AG09309 (cell line): ENCODE data around the gene HSPA12A.

Source experiments
- DNase-seq: peaks from one replicate; pipeline ENCODE4 v3.0.0-alpha.2; 2010; ENCODE audit warnings: low read depth
- H3K4me3 ChIP-seq: 2 replicates; pipeline ENCODE4 v1.5.1; 2011; ENCODE audit warnings: mild to moderate bottlenecking, low read depth, low read length, moderate library complexity; ENCODE audit not compliant: control insufficient read depth
- CTCF ChIP-seq: IDR thresholded peaks from 2 replicates; pipeline ENCODE4 v1.5.1; 2011; ENCODE audit warnings: mild to moderate bottlenecking, low read depth, low read length, inconsistent platforms; ENCODE audit not compliant: insufficient read depth, control insufficient read depth; ENCODE audit errors: missing control alignments

HSPA12A gene

DNA sequence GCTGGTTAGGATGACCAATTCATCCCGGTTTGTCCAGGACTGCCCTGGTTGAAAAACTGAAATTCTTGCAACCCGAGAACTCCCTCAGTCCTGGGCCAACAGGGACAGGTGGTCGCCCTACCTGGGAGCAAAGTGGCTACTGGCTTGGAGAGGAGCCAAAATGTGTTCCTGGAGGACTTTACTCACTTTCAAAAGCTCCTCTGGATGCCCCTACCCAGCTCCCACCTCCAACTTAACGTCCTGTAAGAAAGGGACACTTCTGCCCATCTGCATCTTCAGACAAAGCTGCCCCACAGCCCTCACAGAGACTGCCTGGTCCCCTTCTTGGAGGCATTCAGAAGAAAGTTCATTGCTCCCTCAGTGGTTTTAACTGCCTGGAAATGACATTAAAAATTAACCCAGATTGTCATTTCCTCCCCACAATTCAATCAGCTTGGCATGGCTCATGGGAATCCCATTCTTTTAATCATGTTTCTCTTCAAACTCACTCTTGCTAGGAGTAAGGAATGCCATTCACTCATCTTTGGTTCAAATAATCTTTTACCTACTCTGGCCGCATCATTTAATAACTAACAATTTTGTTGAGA is 24.0 kb upstream of the HSPA12A start:
- no peak for TF ChIP-seq CTCF
- no peak overlapping the region for H3K4me3 ChIP-seq
- DNase-seq, result no peak

DNA sequence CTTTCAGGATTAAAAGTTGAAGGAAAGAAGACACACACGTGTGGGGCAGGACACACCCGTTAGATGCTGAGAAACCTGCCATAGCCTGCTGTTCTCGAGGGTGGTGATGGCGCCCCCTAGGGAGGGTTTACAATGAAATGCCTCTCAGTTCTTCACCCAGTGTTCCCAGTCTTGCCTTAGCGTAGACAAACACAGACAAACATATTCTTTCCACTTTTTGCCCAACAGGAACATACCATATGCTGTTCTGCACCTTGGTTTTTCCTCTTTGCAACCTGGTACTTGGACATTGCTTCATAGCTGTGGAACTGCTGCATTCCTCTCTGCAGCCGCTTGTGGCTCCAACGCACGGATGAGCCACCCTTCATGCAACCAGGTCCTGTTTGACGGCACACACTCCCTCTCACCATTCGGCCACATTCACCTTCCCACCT is 23.3 kb upstream of the HSPA12A start:
- peak; percentile 39 for TF ChIP-seq CTCF
- DNase-seq, result no peak
- no peak overlapping the region for H3K4me3 ChIP-seq

- no peak for TF ChIP-seq CTCF
- DNase-seq, result no peak
- no peak overlapping the region for H3K4me3 ChIP-seq
These were observed 22.6 kb upstream of the HSPA12A start for GRCh38 chr10:116764979-116765378.

GRCh38 chr10:116763440-116763839 is 21.1 kb upstream of the HSPA12A start:
- TF ChIP-seq CTCF, result no peak
- no peak overlapping the region for H3K4me3 ChIP-seq
- DNase-seq, result no peak

DNA sequence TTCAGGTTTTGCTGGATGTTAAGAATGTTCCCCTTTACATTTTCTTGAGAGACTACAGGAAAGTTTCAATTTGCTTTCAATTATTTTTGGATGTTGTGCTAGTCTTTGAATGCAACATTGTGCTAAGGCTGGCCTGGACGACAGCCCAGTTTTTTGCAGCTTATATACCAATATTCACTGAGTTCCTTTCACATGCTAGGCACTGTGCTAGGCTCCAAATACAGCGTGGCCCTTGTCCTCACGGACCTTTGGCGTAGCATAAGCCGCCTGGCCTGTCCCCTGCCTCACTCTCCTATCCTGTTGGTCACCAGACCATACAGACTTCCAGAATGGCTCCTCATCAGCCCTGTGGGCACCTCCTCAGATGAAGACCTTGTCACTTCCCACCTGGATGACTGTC is 19.5 kb upstream of the HSPA12A start:
- TF ChIP-seq CTCF, result no peak
- no peak overlapping the region for H3K4me3 ChIP-seq
- DNase-seq, result no peak

DNA sequence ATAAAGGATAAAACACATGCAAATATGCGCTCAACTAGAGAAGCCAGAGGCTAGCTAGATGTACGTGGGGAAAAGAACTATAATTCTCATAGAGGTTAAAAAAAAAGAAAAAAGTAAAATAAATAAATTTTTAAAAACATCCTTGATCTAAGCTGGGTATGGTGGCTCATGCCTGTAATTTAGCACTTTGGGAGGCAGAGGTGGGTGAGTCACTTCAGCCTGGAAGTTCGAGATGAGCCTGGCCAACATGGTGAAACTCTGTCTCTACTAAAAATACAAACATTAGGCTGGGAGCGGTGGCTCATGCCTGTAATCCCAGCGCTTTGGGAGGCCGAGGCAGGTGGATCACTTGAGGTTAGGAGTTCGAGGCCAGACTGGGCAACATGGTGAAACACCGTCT is 18.6 kb upstream of the HSPA12A start:
- no peak for DNase-seq
- TF ChIP-seq CTCF, result no peak
- no peak overlapping the region for H3K4me3 ChIP-seq

DNA sequence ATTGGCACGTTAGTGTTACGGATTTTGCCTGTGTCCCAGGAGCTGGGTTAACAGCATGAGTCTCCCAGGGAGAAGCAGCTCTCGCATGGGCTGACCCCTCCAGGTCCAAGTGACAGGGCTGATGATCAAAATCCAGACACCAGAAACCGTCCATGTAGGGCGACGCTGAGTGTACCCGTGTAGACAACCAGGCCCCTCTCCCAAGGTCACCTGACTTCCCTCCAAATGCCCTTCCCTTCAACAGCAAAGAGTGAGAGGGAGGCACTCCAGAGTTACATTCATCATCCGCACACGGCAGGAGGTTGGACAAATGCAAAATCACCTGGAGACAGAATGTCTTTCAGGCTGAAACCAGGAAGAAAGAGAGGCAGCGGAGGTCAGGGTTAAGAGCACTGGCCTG is 14.9 kb upstream of the HSPA12A start:
- DNase-seq, result no peak
- no peak overlapping the region for H3K4me3 ChIP-seq
- no peak for TF ChIP-seq CTCF
